Measurements from ENCODE around the gene GPR31.

- TF ChIP-seq POLR2A (IDR thresholded peaks at IDR 0.05; ENCODE audit: low read depth, low read length) (no peak), POLR2AphosphoS5 (IDR thresholded peaks at IDR 0.05; ENCODE audit: low read depth, low read length) (no peak), SPI1 (IDR thresholded peaks at IDR 0.05; ENCODE audit: low read depth, low read length) (no peak), TAF1 (IDR thresholded peaks at IDR 0.05; ENCODE audit: low read depth, low read length) (no peak)
Measured at GRCh38 chr6:167154291-167154690, 3.5 kb downstream of the GPR31 start.

Measured in GM12891 (cell line).